GM18867 (cell line): ENCODE results near the gene ELF2.
"Not testable (repeated sequence)": the region's sequence is repeated elsewhere in the genome, so short reads cannot be mapped to it uniquely, and the experiment has no call there.

ENCODE experiments used
- ATAC-seq: cut with Tn5 transposase; IDR thresholded peaks from one replicate; pipeline ENCODE4 v1.9.1; 2021; ENCODE audit warnings: mild to moderate bottlenecking, moderate library complexity; ENCODE audit not compliant: unreplicated experiment

Gene ELF2

DNA sequence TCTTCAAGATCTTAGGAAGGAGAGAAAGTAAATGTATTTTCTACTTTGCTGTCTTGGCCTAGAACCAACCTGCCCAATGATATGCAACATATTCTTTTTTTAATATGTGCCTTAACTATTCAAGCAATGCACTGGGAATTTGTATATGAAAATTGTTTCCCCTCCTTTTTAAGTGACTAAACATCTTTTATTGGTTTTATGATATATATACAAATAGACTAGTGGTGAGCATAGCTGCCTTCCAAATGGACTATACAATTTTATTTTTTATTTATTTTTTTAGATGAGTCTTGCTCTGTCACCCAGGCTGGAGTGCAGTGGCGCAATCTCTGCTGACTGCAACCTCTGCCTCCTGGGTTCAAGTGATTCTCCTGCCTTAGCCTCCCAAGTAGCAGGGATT lies 151.2 kb downstream of the ELF2 start:
- no peak for ATAC-seq

DNA sequence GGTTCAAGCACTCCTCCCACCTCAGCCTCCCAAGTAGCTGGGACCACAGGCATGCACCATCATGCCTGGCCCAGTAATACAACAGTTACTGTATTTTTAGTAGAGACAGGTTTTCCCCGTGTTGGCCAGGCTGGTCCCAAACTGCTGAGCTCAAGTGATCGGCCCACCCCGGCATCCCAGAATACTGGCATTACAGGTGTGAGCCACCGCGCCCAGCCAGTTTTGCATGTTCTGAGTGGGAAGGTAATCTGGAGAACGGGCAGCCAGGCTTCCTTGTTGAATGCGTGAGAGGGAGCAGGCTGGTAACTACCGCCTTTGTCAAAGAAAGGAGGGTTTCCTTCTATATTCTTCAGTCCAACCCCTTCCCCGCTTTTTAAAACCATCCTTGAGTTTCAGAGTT lies 152.3 kb downstream of the ELF2 start:
- ATAC-seq: no peak

DNA sequence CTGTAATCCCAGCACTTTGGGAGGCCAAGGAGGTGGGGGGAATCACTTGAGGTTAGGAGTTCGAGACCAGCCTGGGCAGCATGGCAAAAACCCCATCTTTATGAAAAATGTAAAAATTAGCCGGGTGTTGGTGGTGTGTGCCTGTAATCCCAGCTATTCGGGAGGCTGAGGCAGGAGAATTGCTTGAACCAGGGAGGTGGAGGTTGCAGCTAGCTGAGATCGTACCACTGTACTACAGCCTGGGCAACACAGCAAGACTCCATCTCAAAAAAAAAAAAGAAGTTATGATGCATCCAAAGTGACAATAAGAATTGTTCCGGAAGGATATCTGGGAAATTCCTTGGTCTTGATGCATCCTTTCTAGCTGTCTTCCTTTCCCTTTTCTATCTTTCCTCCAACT lies 154.2 kb downstream of the ELF2 start:
- no peak for ATAC-seq

DNA sequence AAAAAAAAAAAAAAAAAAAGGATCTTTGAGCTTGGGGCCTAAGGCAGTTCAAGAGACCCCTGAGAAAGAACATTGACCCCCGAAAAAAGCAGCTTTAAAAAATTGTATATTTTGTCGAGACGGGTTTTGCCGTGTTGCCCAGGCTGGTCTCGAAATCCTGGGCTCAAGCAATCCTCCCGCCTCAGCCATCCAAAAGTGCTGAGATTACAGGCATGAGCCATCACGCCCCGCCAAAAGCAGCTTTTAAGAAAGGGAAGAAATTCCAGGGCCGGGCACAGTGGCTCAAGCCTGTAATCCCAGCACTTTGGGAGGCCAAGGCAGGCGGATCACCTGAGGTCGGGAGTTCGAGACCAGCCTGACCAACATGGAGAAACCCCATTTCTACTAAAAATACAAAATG lies 155.9 kb downstream of the ELF2 start:
- ATAC-seq: not testable (repeated sequence)

DNA sequence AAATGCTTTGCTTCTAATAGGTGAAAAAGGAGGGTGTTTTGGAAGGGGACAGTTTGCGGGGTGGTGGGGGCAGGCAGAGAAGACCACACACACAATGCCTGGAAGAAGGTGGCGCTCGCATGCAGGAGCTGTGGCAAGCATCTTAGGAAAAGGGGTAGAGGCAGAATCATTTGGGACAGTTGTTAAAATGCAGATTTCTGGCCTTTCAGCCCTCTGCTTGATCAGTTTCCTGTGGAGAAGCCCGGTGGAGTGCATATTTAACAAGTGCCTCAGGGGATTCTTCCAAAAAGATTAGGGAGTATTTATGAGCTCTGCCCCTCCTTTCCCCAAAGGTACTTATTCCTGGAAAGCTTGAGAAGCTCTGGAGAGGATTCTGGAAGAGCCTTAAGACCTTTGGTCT lies 156.6 kb downstream of the ELF2 start:
- no peak for ATAC-seq

DNA sequence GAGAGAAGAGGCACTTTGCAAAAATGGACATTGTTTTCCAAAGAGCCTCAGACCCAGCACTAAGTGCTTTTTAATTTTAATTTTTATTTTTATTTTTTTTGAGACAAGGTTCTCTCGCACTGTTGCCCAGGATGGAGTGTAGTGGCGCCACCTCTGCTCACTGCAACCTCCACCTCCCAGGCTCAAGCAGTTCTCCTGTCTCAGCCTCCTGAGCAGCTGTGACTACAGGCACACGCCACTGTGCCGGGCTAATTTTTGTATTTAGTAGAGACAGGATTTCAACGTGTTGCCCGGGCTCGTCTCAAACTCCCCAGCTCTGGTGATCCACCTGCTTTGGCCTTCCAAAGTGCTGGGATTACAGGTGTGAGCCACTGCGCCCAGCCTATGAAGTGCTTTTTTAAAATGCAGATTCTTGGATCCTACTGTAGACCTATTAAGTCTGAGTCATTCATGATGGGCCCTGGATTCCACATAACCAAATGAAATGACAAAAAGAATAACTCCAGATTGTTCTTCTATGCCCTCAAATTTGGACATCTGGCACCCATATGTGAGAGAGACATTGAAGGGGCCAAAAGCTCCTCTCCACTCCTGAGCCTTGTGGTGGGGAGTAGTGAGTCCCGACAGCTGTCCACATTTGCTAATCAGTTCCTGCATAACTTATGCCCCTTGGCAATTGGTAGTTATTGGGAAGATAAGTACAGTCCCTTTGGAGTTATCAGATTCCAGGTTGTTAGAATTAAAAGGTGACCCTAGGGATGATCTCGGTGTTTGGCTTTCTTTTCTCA lies 157.9 kb downstream of the ELF2 start:
- no peak for ATAC-seq

DNA sequence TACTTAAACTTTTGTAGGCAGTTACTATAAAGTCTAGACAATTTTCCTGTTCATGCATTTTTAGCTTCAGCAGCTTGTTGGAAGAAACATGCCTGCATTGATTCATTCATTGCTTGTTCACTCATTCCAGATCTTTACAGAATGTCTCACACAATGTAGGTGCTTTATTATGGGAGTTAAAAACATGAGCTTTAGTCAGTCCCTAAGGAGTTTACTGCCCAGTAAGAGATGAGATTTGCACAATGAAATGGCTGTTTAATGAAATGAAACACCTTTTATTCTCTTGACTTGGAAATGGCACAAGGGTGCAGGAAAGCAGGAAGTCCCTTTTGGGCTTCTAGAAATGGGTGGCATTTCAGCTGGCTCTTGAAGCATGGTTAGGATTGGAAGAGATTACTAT lies 158.5 kb downstream of the ELF2 start:
- ATAC-seq: no peak

DNA sequence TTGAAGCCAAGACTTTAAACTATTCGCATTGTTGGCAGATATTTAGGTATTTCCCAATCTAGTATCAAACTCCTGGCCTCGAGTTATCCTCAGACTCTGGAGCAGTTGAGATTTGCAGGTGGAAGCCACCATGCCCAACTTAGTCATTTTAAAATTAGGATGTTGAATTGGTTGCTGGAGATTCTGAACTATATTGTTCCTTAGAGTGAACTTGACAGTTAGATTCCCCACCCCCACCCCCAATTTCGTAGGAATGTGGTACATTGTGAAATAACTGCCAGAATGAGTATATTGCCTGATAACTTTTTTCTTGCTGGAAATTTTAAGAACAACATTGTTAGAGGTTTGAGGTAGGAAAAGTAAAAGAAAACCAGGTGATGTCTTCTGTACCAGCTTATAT lies 159.2 kb downstream of the ELF2 start:
- no peak for ATAC-seq

DNA sequence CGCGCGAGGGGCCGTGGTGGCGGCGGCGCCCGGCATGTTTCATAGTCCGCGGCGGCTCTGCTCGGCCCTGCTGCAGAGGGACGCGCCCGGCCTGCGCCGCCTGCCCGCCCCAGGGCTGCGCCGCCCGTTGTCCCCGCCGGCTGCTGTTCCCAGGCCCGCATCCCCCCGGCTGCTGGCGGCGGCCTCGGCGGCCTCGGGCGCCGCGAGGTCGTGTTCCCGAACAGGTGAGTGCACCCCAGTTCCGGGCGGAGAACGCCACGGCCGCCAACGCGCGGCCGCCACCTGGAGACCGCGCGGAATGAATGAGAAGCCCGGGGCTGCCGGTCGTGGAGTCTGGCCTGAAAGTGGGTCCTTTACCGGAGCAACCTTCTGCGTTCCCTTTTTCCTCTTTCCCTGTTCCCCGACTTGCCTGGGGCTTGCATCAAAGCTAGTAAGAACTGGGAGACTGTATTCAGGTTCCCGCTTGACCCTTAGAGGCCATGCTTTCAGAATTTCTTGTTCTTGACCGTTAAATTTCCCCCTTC lies 161.0 kb downstream of the ELF2 start:
- peak; percentile 44 for ATAC-seq

DNA sequence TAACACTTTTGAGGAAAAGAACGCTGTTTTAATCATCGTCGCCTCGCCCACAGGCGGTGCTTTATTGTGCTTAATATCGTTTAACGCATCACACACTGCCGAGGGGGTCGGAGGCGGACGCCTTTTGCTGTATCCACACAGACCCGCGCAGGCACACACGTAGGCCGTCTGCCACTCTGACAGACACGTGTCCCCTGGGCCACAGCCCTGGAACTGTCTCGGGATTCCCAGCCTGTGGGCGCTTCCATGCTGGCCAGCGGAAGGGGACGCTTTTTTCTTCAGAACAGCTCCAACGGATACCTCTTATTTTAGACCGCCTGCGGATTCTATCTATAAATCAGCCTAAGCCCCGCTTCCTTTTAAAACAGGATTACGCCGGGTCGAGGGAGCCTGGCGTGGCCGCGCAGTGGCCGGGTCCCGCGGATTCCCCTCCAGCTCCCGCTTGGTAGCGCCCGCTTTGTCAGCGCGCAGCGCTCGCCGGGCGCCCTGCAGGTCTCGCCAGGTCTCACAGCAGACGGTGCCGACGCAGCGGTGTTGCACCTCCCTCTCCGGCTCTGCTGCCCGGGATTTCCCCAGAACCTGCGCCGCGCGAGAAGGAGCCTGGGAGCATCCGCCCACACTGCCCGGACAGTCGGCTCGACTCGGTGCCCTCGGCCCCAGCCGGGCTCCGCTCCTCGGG lies 161.6 kb downstream of the ELF2 start, which contains the start of gene NOCT:
TSS of gene NOCT (plus strand) at position 513 of the 679 bp plus-strand sequence. CDS start 201 bp downstream, outside the sequence.
- peak; percentile 91 for ATAC-seq

DNA sequence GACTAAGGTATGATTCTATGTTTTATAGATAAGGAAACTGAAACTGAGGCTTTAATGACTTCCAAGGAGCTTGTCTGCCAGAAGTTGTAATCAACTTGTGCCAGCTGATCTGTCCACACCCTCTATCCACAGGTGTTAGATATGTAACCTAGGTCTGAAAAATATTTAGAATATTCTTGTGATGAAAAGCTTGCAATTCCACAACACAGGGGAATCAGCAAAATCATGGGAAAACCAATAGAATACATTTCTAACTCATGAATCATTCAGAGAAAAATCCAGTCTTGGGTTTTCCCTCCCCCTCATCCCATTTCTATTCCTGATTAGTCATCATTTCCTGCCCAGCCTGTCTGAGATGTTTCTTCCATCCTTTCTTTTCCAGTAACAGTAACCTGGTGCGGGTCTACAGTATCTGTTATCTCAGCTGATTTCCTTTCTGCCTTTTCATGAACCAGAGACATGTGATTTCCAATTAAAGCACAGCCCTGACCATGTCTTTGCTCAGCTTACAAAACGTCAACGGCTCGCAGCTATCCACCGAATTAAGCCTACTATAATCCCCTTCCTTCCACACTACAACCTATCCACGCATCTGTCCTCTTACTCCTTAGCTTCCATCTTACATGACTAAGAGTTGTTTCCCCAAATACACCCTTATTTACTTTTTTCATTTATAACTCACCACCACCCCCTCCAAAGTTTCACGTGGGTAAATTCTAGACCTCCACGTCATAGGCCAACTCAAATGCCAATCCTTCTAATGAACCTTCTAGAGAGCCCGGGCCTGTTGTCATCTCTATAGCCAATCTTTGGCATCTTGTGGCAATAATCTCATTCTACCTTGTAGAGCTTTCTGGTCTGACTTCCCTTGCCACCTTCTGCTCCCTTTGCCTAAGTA lies 162.4 kb downstream of the ELF2 start:
- ATAC-seq: peak; percentile 20

DNA sequence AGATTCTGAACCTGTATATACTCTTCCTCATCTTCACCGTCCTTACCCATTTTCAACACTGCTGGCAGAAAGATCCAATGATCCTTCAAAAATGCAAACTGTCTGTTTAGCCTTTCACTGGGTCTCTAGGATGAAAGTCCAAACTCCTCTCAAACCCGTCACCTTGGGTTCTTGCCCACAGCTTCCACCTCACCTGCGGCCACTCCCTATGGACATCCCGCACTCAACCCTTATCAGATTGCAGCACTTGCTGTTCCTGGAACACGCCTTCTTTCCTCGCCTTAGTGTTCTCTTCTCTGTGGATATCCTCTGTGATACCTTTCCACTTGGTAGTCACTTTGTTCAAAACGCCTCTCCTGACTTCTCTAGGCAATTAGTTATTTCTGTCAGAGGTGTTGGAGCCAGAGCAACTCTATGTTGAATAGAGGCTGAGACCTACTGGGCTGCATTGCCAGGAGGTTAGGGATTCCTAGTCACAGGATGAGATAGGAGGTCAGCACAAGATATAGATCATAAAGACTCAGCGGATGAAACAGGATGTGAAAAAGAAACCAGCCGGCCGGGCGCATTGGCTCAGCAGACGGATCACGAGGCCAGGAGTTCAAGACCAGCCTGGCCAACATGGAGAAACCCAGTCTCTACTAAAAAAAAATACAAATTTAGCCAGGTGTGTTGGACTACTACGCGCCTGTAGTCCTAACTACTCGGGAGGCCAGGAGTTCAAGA lies 165.6 kb downstream of the ELF2 start:
- ATAC-seq: no peak

DNA sequence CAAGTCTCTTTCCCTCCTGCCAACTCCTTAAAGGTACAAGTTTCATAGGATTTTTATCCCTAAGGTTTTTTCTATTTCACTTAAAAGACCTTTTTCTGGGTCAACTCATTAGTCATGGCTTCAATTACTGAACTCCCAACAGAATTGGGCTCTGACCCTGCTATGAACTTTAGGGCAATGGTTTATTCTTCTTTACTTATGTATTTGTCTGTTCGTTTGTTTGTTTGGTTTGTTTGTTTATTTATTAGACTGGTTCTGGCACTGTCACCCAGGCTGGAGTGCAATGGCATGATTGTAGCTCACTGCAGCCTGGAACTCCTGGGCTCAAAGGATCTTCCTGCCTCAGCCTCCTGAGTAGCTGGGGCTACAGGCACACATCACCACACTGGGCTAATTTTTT lies 167.3 kb downstream of the ELF2 start:
- ATAC-seq: no peak

DNA sequence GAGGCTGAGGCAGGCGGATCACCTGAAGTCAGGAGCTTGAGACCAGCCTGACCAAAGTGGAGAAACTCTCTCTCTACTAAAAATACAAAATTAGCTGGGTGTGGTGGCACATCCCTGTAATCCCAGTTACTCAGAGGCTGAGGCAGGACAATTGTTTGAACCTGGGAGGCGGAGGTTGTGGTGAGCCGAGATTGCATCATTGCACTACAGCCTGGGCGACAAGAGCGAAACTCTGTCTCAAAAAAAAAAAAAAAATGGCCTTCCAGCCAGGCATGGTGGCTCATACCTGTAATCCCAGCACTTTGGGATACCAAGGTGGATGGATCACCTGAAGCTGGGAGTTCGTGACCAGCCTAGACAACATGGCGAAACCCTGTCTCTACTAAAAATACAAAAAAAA lies 168.7 kb downstream of the ELF2 start:
- ATAC-seq: not testable (repeated sequence)

DNA sequence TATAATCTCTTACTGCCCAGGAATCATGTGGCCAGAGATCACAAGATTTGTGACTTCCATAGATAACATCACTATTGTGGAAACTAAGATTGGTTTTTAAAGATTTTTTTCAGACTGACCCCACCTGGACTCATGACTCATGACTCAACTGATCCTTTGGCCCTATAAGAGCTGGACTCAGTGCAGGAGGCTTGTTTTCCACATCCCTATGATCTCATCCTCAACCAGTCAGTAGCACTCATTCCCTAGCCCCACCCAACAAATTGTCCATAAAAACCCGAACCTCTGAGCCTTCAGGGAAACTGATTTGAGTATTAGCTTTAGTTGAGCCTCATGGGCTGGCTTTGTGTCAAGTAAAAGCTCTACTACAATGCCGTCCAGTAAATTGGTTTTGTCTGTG lies 169.4 kb downstream of the ELF2 start:
- no peak for ATAC-seq
